Measurements from ENCODE around the gene ITGA2. TPM values are rescaled to one million over a fixed set of nuclear protein-coding genes. Genes with fewer than 3 reads are reported as not detected.

The ITGA2 gene
- total RNA-seq, 1 experiment from 2014 or later, result 36.6 TPM

DNA sequence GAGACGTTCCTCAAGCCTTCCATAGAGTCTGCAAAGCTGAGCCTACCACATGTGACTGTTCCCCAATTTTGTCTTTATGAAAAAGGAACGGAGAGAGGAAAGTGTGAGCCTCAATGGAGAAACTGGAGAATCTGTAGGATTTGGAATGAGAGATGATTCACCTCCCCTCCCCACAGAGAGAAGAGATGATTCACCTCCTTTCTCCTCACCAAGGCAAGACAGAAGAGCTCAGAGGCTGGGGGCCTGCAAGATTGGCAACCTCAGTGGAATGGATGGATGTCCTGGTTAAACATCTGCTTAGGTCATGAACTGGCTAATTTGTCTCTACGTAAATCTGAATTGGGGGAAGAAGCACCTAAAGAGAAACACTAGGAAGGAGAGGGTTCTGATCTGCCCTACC lies 137.4 kb downstream of the ITGA2 start:
- H3K9me2 ChIP-seq (ENCODE audit: insufficient read depth), result 0 out of 2 replicates have a peak, but pooled peaks cover 5% of the 10 kb centered on the region
- H3K4me3 ChIP-seq (replicated peaks in 1 of 2; ENCODE audit: low read depth in 1 of 2, low read length in 2 of 2), result no peak overlapping the region
- H4K20me1 ChIP-seq (ENCODE audit: insufficient read depth), result no peaks in the 10 kb centered on the region
- ChIA-PET POLR2A (no interaction called here), CTCF (no interaction called here), RAD21 (ENCODE audit: low non-redundant PET in 1 of 2, low total read pairs in 2 of 2, uncharacterized antibody in 2 of 2, unreplicated experiment in 2 of 2) (no interaction called here)
- BruUV-seq (replicated peaks), result no TSS peak
- ATAC-seq (no peak), DNase-seq (ENCODE audit: low read depth, low spot score) (no peak)
- intact Hi-C loops (cut with micrococcal nuclease), result no loop called here
- H3K9ac ChIP-seq (ENCODE audit: low read length), result no peak overlapping the region
- no peak overlapping the region for H2AFZ ChIP-seq (ENCODE audit: low read depth, low read length, poor library complexity, severe bottlenecking)
- no peaks in the 10 kb centered on the region for H3K27me3 ChIP-seq (ENCODE audit: insufficient read depth, low read length)
- TF ChIP-seq SIN3A (IDR thresholded peaks at IDR 0.05; ENCODE audit: low read depth), result no peak
- TF ChIP-seq, protein P1, sequence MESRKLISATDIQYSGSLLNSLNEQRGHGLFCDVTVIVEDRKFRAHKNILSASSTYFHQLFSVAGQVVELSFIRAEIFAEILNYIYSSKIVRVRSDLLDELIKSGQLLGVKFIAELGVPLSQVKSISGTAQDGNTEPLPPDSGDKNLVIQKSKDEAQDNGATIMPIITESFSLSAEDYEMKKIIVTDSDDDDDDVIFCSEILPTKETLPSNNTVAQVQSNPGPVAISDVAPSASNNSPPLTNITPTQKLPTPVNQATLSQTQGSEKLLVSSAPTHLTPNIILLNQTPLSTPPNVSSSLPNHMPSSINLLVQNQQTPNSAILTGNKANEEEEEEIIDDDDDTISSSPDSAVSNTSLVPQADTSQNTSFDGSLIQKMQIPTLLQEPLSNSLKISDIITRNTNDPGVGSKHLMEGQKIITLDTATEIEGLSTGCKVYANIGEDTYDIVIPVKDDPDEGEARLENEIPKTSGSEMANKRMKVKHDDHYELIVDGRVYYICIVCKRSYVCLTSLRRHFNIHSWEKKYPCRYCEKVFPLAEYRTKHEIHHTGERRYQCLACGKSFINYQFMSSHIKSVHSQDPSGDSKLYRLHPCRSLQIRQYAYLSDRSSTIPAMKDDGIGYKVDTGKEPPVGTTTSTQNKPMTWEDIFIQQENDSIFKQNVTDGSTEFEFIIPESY (IDR thresholded peaks at IDR 0.05; ENCODE audit: extremely low read depth, insufficient replicate concordance, low read length), result no peak
- no peak for TF ChIP-seq POLR2A (IDR thresholded peaks at IDR 0.05; ENCODE audit: borderline replicate concordance, extremely low read depth, insufficient read depth, insufficient read length)
- TF ChIP-seq EZH2 (IDR thresholded peaks at IDR 0.05), result no peak
- TF ChIP-seq, protein P2, sequence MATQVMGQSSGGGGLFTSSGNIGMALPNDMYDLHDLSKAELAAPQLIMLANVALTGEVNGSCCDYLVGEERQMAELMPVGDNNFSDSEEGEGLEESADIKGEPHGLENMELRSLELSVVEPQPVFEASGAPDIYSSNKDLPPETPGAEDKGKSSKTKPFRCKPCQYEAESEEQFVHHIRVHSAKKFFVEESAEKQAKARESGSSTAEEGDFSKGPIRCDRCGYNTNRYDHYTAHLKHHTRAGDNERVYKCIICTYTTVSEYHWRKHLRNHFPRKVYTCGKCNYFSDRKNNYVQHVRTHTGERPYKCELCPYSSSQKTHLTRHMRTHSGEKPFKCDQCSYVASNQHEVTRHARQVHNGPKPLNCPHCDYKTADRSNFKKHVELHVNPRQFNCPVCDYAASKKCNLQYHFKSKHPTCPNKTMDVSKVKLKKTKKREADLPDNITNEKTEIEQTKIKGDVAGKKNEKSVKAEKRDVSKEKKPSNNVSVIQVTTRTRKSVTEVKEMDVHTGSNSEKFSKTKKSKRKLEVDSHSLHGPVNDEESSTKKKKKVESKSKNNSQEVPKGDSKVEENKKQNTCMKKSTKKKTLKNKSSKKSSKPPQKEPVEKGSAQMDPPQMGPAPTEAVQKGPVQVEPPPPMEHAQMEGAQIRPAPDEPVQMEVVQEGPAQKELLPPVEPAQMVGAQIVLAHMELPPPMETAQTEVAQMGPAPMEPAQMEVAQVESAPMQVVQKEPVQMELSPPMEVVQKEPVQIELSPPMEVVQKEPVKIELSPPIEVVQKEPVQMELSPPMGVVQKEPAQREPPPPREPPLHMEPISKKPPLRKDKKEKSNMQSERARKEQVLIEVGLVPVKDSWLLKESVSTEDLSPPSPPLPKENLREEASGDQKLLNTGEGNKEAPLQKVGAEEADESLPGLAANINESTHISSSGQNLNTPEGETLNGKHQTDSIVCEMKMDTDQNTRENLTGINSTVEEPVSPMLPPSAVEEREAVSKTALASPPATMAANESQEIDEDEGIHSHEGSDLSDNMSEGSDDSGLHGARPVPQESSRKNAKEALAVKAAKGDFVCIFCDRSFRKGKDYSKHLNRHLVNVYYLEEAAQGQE (IDR thresholded peaks at IDR 0.05; ENCODE audit: low read depth), result no peak
- TF ChIP-seq, protein P3, sequence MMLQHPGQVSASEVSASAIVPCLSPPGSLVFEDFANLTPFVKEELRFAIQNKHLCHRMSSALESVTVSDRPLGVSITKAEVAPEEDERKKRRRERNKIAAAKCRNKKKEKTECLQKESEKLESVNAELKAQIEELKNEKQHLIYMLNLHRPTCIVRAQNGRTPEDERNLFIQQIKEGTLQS (IDR thresholded peaks at IDR 0.05), result no peak
- TF ChIP-seq RAD21 (IDR thresholded peaks at IDR 0.05; ENCODE audit: low read depth), result no peak
- no peak for TF ChIP-seq ZNF274 (IDR thresholded peaks at IDR 0.05; ENCODE audit: low read depth, low read length)
- TF ChIP-seq ELF1 (IDR thresholded peaks at IDR 0.05; ENCODE audit: borderline replicate concordance, low read depth), result no peak
- no peak for TF ChIP-seq POLR2AphosphoS5 (IDR thresholded peaks at IDR 0.05; ENCODE audit: low read depth, low read length)
- TF ChIP-seq SRF (IDR thresholded peaks at IDR 0.05; ENCODE audit: low read depth), result no peak
- TF ChIP-seq, protein P4, sequence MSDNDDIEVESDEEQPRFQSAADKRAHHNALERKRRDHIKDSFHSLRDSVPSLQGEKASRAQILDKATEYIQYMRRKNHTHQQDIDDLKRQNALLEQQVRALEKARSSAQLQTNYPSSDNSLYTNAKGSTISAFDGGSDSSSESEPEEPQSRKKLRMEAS (IDR thresholded peaks at IDR 0.05), result no peak
- no peak for TF ChIP-seq CEBPB (IDR thresholded peaks at IDR 0.05; ENCODE audit: low read depth)
- H3K4me1 ChIP-seq (ENCODE audit: control insufficient read depth in 1 of 2, insufficient read depth in 2 of 2, low read length in 2 of 2), result peaks cover 0 to 3% of the 10 kb centered on the region in 2 experiments; a peak in 1 of 4 replicates
- H3K36me3 ChIP-seq (ENCODE audit: control insufficient read depth in 1 of 2, insufficient read depth in 2 of 2, low read length in 2 of 2), result no peaks in the 10 kb centered on the region
- H3K79me2 ChIP-seq (ENCODE audit: insufficient read depth, low read length), result no peaks in the 10 kb centered on the region
- H3K27ac ChIP-seq (ENCODE audit: low read depth, low read length), result no peak overlapping the region
- no peaks in the 10 kb centered on the region for H3K9me3 ChIP-seq (ENCODE audit: control insufficient read depth in 1 of 2, insufficient read depth in 1 of 2, low read depth in 1 of 2, low read length in 2 of 2)
- H3K4me2 ChIP-seq (ENCODE audit: low read length), result no peak overlapping the region
